Astrocyte (in vitro differentiated cells and primary cell): Measurements from ENCODE around the gene MBNL2. TPM values are rescaled to one million over a fixed set of nuclear protein-coding genes. Genes with fewer than 3 reads are reported as not detected.

Experiments
- DNase-seq: peaks from one replicate; pipeline ENCODE4 v3.0.0-alpha.2; 2010; ENCODE audit warnings: low read depth
- FAIRE-seq: peaks from 2 replicates; lab custom pipeline; 2011; peaks lifted over from hg19 to GRCh38; lab: Jason Lieb, UNC
- H2AFZ ChIP-seq: 2 replicates; pipeline ENCODE4 v1.6.0; 2012; ENCODE audit warnings: low read depth, low read length, inconsistent platforms
- H3K27ac ChIP-seq: 2 replicates; pipeline ENCODE4 v1.5.1; 2011; ENCODE audit warnings: low read depth, low read length, inconsistent platforms
- H3K27me3 ChIP-seq: 2 replicates; pipeline ENCODE4 v1.6.0; 2011; ENCODE audit warnings: low read length, inconsistent platforms; ENCODE audit not compliant: insufficient read depth
- H3K36me3 ChIP-seq: 2 replicates; pipeline ENCODE4 v1.5.1; 2011; ENCODE audit warnings: low read length, inconsistent platforms; ENCODE audit not compliant: insufficient read depth
- H3K4me1 ChIP-seq: 2 replicates; pipeline ENCODE4 v1.5.1; 2011; ENCODE audit warnings: low read length, inconsistent platforms; ENCODE audit not compliant: insufficient read depth
- H3K4me2 ChIP-seq: 2 replicates; pipeline ENCODE4 v1.6.0; 2012; ENCODE audit warnings: low read length, inconsistent platforms
- H3K4me3 ChIP-seq: 2 replicates; pipeline ENCODE4 v1.5.1; 2011; ENCODE audit warnings: low read depth, mild to moderate bottlenecking, low read length, inconsistent platforms; ENCODE audit not compliant: insufficient read depth
- H3K79me2 ChIP-seq: 2 replicates; pipeline ENCODE4 v1.6.0; 2012; ENCODE audit warnings: mild to moderate bottlenecking, low read length, inconsistent platforms; ENCODE audit not compliant: insufficient read depth
- H3K9ac ChIP-seq: 2 replicates; pipeline ENCODE4 v1.6.0; 2012; ENCODE audit warnings: mild to moderate bottlenecking, low read length, inconsistent platforms
- H3K9me3 ChIP-seq: 2 replicates; pipeline ENCODE4 v1.5.1; 2012; ENCODE audit warnings: low read depth, mild to moderate bottlenecking, low read length, inconsistent platforms; ENCODE audit not compliant: insufficient read depth
- H4K20me1 ChIP-seq: 2 replicates; pipeline ENCODE4 v1.6.0; 2012; ENCODE audit warnings: low read length, inconsistent platforms; ENCODE audit not compliant: insufficient read depth
- H3K27ac Mint-ChIP-seq: one replicate; pipeline ENCODE4 v1.8.0; 2021; ENCODE audit warnings: mild to moderate bottlenecking, mixed read lengths; ENCODE audit not compliant: unreplicated experiment
- H3K27me3 Mint-ChIP-seq: one replicate; pipeline ENCODE4 v1.8.0; 2021; ENCODE audit warnings: low read depth, mixed read lengths; ENCODE audit not compliant: unreplicated experiment
- H3K36me3 Mint-ChIP-seq: one replicate; pipeline ENCODE4 v1.8.0; 2021; ENCODE audit warnings: low read depth, mixed read lengths; ENCODE audit not compliant: unreplicated experiment
- H3K4me1 Mint-ChIP-seq: one replicate; pipeline ENCODE4 v1.8.0; 2021; ENCODE audit warnings: low read depth, mixed read lengths; ENCODE audit not compliant: unreplicated experiment
- H3K4me3 Mint-ChIP-seq: one replicate; pipeline ENCODE4 v1.8.0; 2021; ENCODE audit warnings: mild to moderate bottlenecking, moderate library complexity, mixed read lengths; ENCODE audit not compliant: unreplicated experiment
- H3K9me3 Mint-ChIP-seq: one replicate; pipeline ENCODE4 v1.8.0; 2021; ENCODE audit warnings: mild to moderate bottlenecking, mixed read lengths; ENCODE audit not compliant: unreplicated experiment
- CTCF ChIP-seq: IDR thresholded peaks from 2 replicates; pipeline ENCODE4 v1.5.1; 2011; ENCODE audit warnings: low read depth, mild to moderate bottlenecking, inconsistent platforms, low read length, moderate library complexity; ENCODE audit not compliant: insufficient read depth
- EZH2 ChIP-seq: IDR thresholded peaks from 2 replicates; pipeline ENCODE4 v1.6.1; 2012; ENCODE audit warnings: mild to moderate bottlenecking, low read length, inconsistent platforms; ENCODE audit not compliant: insufficient read depth
- total RNA-seq: library from RNA; stranded (reverse); gene quantifications from 2 replicates; pipeline ENCODE4 v1.2.1, GENCODE V29; 2021

Gene MBNL2
- total RNA-seq, 1 donor from 2014 or later: 66.5 TPM

- Histone ChIP-seq H3K27me3 (no peaks in the 10 kb centered on the region), H3K9me3 (no peaks in the 10 kb centered on the region), H3K27ac (no peak overlapping the region), H3K4me2 (no peak overlapping the region), H2AFZ (no peak overlapping the region), H3K4me3 (no peak overlapping the region), H3K79me2 (peaks cover 91% of the 10 kb centered on the region), H4K20me1 (peaks cover 22% of the 10 kb centered on the region), H3K36me3 (peaks cover 6% of the 10 kb centered on the region), H3K9ac (no peak overlapping the region), H3K4me1 (peaks cover 20% of the 10 kb centered on the region)
- Mint-ChIP-seq H3K9me3 (no peaks in the 10 kb centered on the region), H3K4me1 (peaks cover 16% of the 10 kb centered on the region), H3K36me3 (peaks cover 7% of the 10 kb centered on the region), H3K27me3 (no peaks in the 10 kb centered on the region), H3K27ac (no peak overlapping the region), H3K4me3 (no peak overlapping the region)
- TF ChIP-seq EZH2 (no peak), CTCF (no peak)
- no peak for FAIRE-seq
- DNase-seq: no peak
These were observed 79.4 kb downstream of the MBNL2 start for GRCh38 chr13:97301382-97302095.

GRCh38 chr13:97302611-97303010 lies 80.5 kb downstream of the MBNL2 start:
- H2AFZ ChIP-seq: no peak overlapping the region
- no peak overlapping the region for H3K27ac ChIP-seq
- Mint-ChIP-seq H3K27ac (no peak overlapping the region), H3K36me3 (peaks cover 5% of the 10 kb centered on the region), H3K9me3 (no peaks in the 10 kb centered on the region), H3K4me1 (peaks cover 24% of the 10 kb centered on the region), H3K4me3 (no peak overlapping the region), H3K27me3 (no peaks in the 10 kb centered on the region)
- peaks cover 86% of the 10 kb centered on the region for H3K79me2 ChIP-seq
- H3K9me3 ChIP-seq: no peaks in the 10 kb centered on the region
- TF ChIP-seq CTCF: no peak
- FAIRE-seq (no peak), DNase-seq (no peak)
- H3K4me1 ChIP-seq: peaks cover 25% of the 10 kb centered on the region
- H3K4me2 ChIP-seq: no peak overlapping the region
- H4K20me1 ChIP-seq: peaks cover 23% of the 10 kb centered on the region
- H3K9ac ChIP-seq: no peak overlapping the region
- no peaks in the 10 kb centered on the region for H3K27me3 ChIP-seq
- peaks cover 4% of the 10 kb centered on the region for H3K36me3 ChIP-seq
- no peak overlapping the region for H3K4me3 ChIP-seq

- H3K4me3 Mint-ChIP-seq: no peak overlapping the region
These were observed 84.0 kb downstream of the MBNL2 start for GRCh38 chr13:97306106-97306505.

More at GRCh38 chr13:97306106-97306505, 84.0 kb downstream of the MBNL2 start:
- no peaks in the 10 kb centered on the region for H3K27me3 Mint-ChIP-seq
- Histone ChIP-seq H3K4me1 (peaks cover 39% of the 10 kb centered on the region), H3K9me3 (no peaks in the 10 kb centered on the region), H3K27ac (no peak overlapping the region), H3K9ac (no peak overlapping the region), H3K79me2 (peaks cover 77% of the 10 kb centered on the region), H3K36me3 (no peaks in the 10 kb centered on the region), H3K4me2 (no peak overlapping the region), H3K4me3 (no peak overlapping the region), H3K27me3 (no peaks in the 10 kb centered on the region), H2AFZ (no peak overlapping the region), H4K20me1 (peaks cover 42% of the 10 kb centered on the region)
- DNase-seq (no peak), FAIRE-seq (no peak)
- TF ChIP-seq EZH2 (no peak), CTCF (no peak)
- peaks cover 4% of the 10 kb centered on the region for H3K36me3 Mint-ChIP-seq
- no peak overlapping the region for H3K27ac Mint-ChIP-seq
- H3K9me3 Mint-ChIP-seq: no peaks in the 10 kb centered on the region
- H3K4me1 Mint-ChIP-seq: peaks cover 40% of the 10 kb centered on the region
